H9 (cell line): ENCODE measurements around the gene DLEC1. TPM values are rescaled to one million over a fixed set of nuclear protein-coding genes. Genes with fewer than 3 reads are reported as not detected.

Experiments
- DNase-seq: peaks from one replicate; pipeline ENCODE4 v3.0.0-alpha.2; 2017
- H2AFZ ChIP-seq: one replicate; pipeline ENCODE4 v1.6.1; 2013; ENCODE audit warnings: mild to moderate bottlenecking, low read length, control low read depth, moderate library complexity
- H2AK5ac ChIP-seq: 2 replicates; pipeline ENCODE4 v1.6.1; 2013; ENCODE audit warnings: low read length, control low read depth, mixed read lengths; ENCODE audit not compliant: insufficient read length
- H2BK120ac ChIP-seq: one replicate; pipeline ENCODE4 v1.6.1; 2013; ENCODE audit warnings: low read depth, mild to moderate bottlenecking, low read length, control low read depth, inconsistent platforms; ENCODE audit not compliant: poor library complexity, severe bottlenecking
- H2BK12ac ChIP-seq: 2 replicates; pipeline ENCODE4 v1.6.1; 2013; ENCODE audit warnings: low read length, control low read depth, mixed read lengths, low read depth; ENCODE audit not compliant: insufficient read length
- H2BK15ac ChIP-seq: 2 replicates; pipeline ENCODE4 v1.6.1; 2013; ENCODE audit warnings: low read depth, low read length, control low read depth
- H2BK20ac ChIP-seq: one replicate; pipeline ENCODE4 v1.6.1; 2013; ENCODE audit warnings: low read depth, mild to moderate bottlenecking, low read length, control low read depth, inconsistent platforms; ENCODE audit not compliant: poor library complexity, severe bottlenecking
- H2BK5ac ChIP-seq: 2 replicates; pipeline ENCODE4 v1.6.1; 2013; ENCODE audit warnings: low read length, control low read depth, mixed read lengths; ENCODE audit not compliant: insufficient read length
- H3K14ac ChIP-seq: 2 replicates; pipeline ENCODE4 v1.6.1; 2013; ENCODE audit warnings: low read length, control low read depth; ENCODE audit not compliant: insufficient read depth
- H3K18ac ChIP-seq: 2 replicates; pipeline ENCODE4 v1.6.1; 2013; ENCODE audit warnings: low read depth, mild to moderate bottlenecking, mixed read lengths, low read length, control low read depth; ENCODE audit not compliant: insufficient read length
- H3K23ac ChIP-seq: 2 replicates; pipeline ENCODE4 v1.6.1; 2013; ENCODE audit warnings: low read length, control low read depth, mixed read lengths, low read depth; ENCODE audit not compliant: insufficient read length
- H3K23me2 ChIP-seq: 2 replicates; pipeline ENCODE4 v1.6.1; 2013; ENCODE audit warnings: low read depth, mild to moderate bottlenecking, mixed read lengths, low read length, control low read depth; ENCODE audit not compliant: insufficient read length, poor library complexity, severe bottlenecking
- H3K27ac ChIP-seq: 2 replicates; pipeline ENCODE4 v1.5.1; 2013; ENCODE audit warnings: low read length, control low read depth, mixed read lengths, low read depth; ENCODE audit not compliant: insufficient read length
- H3K27me3 ChIP-seq: 2 replicates; pipeline ENCODE4 v1.6.1; 2013; ENCODE audit warnings: low read length, control low read depth, inconsistent platforms; ENCODE audit not compliant: insufficient read depth
- H3K4ac ChIP-seq: 2 replicates; pipeline ENCODE4 v1.6.1; 2013; ENCODE audit warnings: low read depth, mild to moderate bottlenecking, control low read depth, inconsistent platforms, low read length, moderate library complexity
- H3K4me1 ChIP-seq: 2 replicates; pipeline ENCODE4 v1.6.1; 2013; ENCODE audit warnings: low read length, control low read depth, inconsistent platforms; ENCODE audit not compliant: insufficient read depth
- H3K4me2 ChIP-seq: 2 replicates; pipeline ENCODE4 v1.6.1; 2013; ENCODE audit warnings: low read length, control low read depth, mixed read lengths; ENCODE audit not compliant: insufficient read length, insufficient read depth
- H3K56ac ChIP-seq: 2 replicates; pipeline ENCODE4 v1.6.1; 2013; ENCODE audit warnings: low read depth, mild to moderate bottlenecking, mixed read lengths, low read length, control low read depth; ENCODE audit not compliant: insufficient read length
- H3K79me1 ChIP-seq: 2 replicates; pipeline ENCODE4 v1.6.1; 2013; ENCODE audit warnings: low read depth, mild to moderate bottlenecking, moderate library complexity, low read length, control low read depth, inconsistent platforms; ENCODE audit not compliant: insufficient read depth, poor library complexity, severe bottlenecking
- H3K79me2 ChIP-seq: 2 replicates; pipeline ENCODE4 v1.6.1; 2013; ENCODE audit warnings: low read length, control low read depth, inconsistent platforms; ENCODE audit not compliant: insufficient read depth
- H3K9ac ChIP-seq: 2 replicates; pipeline ENCODE4 v1.6.1; 2013; ENCODE audit warnings: low read length, control low read depth, mixed read lengths; ENCODE audit not compliant: insufficient read length; ENCODE audit errors: extremely low read depth
- H3K9me3 ChIP-seq: one replicate; pipeline ENCODE4 v1.6.1; 2013; ENCODE audit warnings: low read depth, low read length, inconsistent platforms; ENCODE audit not compliant: control insufficient read depth
- H3T11ph ChIP-seq: one replicate; pipeline ENCODE4 v1.6.1; 2013; ENCODE audit warnings: mild to moderate bottlenecking, low read length, control low read depth, inconsistent platforms
- H4K20me1 ChIP-seq: one replicate; pipeline ENCODE4 v1.6.1; 2013; ENCODE audit not compliant: control insufficient read depth, insufficient read length, insufficient read depth
- H4K5ac ChIP-seq: 2 replicates; pipeline ENCODE4 v1.6.1; 2013; ENCODE audit warnings: low read depth, mild to moderate bottlenecking, mixed read lengths, low read length, control low read depth; ENCODE audit not compliant: insufficient read length
- H4K8ac ChIP-seq: replicated peaks from 2 replicates; pipeline ENCODE4 v1.6.1; 2013; ENCODE audit warnings: low read length, control low read depth, mixed read lengths, low read depth; ENCODE audit not compliant: insufficient read length
- H4K91ac ChIP-seq: 2 replicates; pipeline ENCODE4 v1.6.1; 2013; ENCODE audit warnings: low read depth, mild to moderate bottlenecking, moderate library complexity, mixed read lengths, low read length, control low read depth; ENCODE audit not compliant: insufficient read length
- H3K27ac Mint-ChIP-seq, 3 experiments: 2 replicates in 2 of 3; 3 replicates in 1 of 3; pipeline ENCODE4 v1.8.0; 2020 to 2021; ENCODE audit warnings: mixed read lengths in 3 of 3, mild to moderate bottlenecking in 1 of 3, moderate library complexity in 1 of 3
- H3K27me3 Mint-ChIP-seq: 2 replicates; pipeline ENCODE4 v1.8.0; 2021; ENCODE audit warnings: low read depth, mild to moderate bottlenecking, moderate library complexity, mixed read lengths
- H3K36me3 Mint-ChIP-seq, 3 experiments: 2 replicates in 2 of 3; 3 replicates in 1 of 3; pipeline ENCODE4 v1.8.0; 2020 to 2021; ENCODE audit warnings: low read depth in 3 of 3, mixed read lengths in 3 of 3; ENCODE audit not compliant: insufficient read depth in 1 of 3
- H3K4me1 Mint-ChIP-seq, 2 experiments: 2 replicates each; pipeline ENCODE4 v1.8.0; 2020; ENCODE audit warnings: mixed read lengths in 2 of 2
- H3K4me3 Mint-ChIP-seq, 2 experiments: 2 replicates in 1 of 2; 3 replicates in 1 of 2; pipeline ENCODE4 v1.8.0; 2020 to 2021; ENCODE audit warnings: mild to moderate bottlenecking in 2 of 2, mixed read lengths in 2 of 2, moderate library complexity in 1 of 2
- H3K9me3 Mint-ChIP-seq, 2 experiments: 2 replicates in 1 of 2; 3 replicates in 1 of 2; pipeline ENCODE4 v1.8.0; 2020; ENCODE audit warnings: mild to moderate bottlenecking in 2 of 2, mixed read lengths in 2 of 2, moderate library complexity in 1 of 2
- CTCF ChIP-seq: fragments of 200-600 bp; sonication (generic); conservative IDR thresholded peaks from 3 replicates; pipeline ENCODE4 v1.8.0; 2021; ENCODE audit warnings: antibody characterized with exemption, mild to moderate bottlenecking
- WGBS: extraction: QIAGEN DNeasy Blood & Tissue Kit; methylation state at CpG from one replicate; pipeline ENCODE4 v1.1.7; 2013; ENCODE audit warnings: missing lambda C conversion rate, low lambda C conversion rate, mixed read lengths; ENCODE audit not compliant: insufficient read length; ENCODE audit errors: extremely low coverage; 5-methylcytosine and 5-hydroxymethylcytosine counted together
- total RNA-seq: library from RNA; stranded (reverse); gene quantifications from 2 replicates; pipeline ENCODE4 v1.2.1, GENCODE V29; 2021

Gene DLEC1
- total RNA-seq, 1 experiment from 2014 or later, result 2.1 TPM

GRCh38 chr3:38154033-38154494 is 115.1 kb downstream of the DLEC1 start:
- no peak overlapping the region for H2BK15ac ChIP-seq
- H3K4me1 Mint-ChIP-seq, result peaks cover 0 to 4% of the 10 kb centered on the region in 2 experiments; a peak in 2 of 4 replicates
- no peak overlapping the region for H4K5ac ChIP-seq
- H2AFZ ChIP-seq, result no peak overlapping the region
- H3K18ac ChIP-seq, result no peak overlapping the region
- no peak overlapping the region for H2BK120ac ChIP-seq
- no peak overlapping the region for H3K4me3 Mint-ChIP-seq
- no peak overlapping the region for H3K9ac ChIP-seq
- H4K8ac ChIP-seq, result no peak overlapping the region
- no peaks in the 10 kb centered on the region for H3K27me3 ChIP-seq
- no peaks in the 10 kb centered on the region for H3K79me1 ChIP-seq
- H3K36me3 Mint-ChIP-seq, result no peaks in the 10 kb centered on the region
- H3T11ph ChIP-seq, result no peak overlapping the region
- no peaks in the 10 kb centered on the region for H3K9me3 Mint-ChIP-seq
- no peaks in the 10 kb centered on the region for H3K23me2 ChIP-seq
- H3K27ac Mint-ChIP-seq, result no peak overlapping the region
- no peak overlapping the region for H3K23ac ChIP-seq
- no peak overlapping the region for H2BK5ac ChIP-seq
- no peak overlapping the region for H3K27ac ChIP-seq
- H2BK20ac ChIP-seq, result no peak overlapping the region
- WGBS, result no CpG with 5 or more reads among the region's 2 CpGs
- no peak overlapping the region for H2AK5ac ChIP-seq
- no peak overlapping the region for H3K4ac ChIP-seq
- no peak overlapping the region for H3K4me2 ChIP-seq
- no peaks in the 10 kb centered on the region for H4K20me1 ChIP-seq
- no peak overlapping the region for H4K91ac ChIP-seq
- no peak overlapping the region for H2BK12ac ChIP-seq
- H3K79me2 ChIP-seq, result no peaks in the 10 kb centered on the region
- H3K27me3 Mint-ChIP-seq, result no peaks in the 10 kb centered on the region; the same call in 1 of the 2 replicates
- H3K4me1 ChIP-seq, result no peaks in the 10 kb centered on the region
- DNase-seq, result no peak
- TF ChIP-seq CTCF, result no peak
- H3K56ac ChIP-seq, result no peak overlapping the region
- H3K14ac ChIP-seq, result no peak overlapping the region
- H3K9me3 ChIP-seq, result no peaks in the 10 kb centered on the region
